GM19452 (cell line): Measurements from ENCODE around the gene MROH8.

Source experiments
- ATAC-seq: cut with Tn5 transposase; IDR thresholded peaks from one replicate; pipeline ENCODE4 v1.9.1; 2021; ENCODE audit not compliant: unreplicated experiment

Gene MROH8

DNA sequence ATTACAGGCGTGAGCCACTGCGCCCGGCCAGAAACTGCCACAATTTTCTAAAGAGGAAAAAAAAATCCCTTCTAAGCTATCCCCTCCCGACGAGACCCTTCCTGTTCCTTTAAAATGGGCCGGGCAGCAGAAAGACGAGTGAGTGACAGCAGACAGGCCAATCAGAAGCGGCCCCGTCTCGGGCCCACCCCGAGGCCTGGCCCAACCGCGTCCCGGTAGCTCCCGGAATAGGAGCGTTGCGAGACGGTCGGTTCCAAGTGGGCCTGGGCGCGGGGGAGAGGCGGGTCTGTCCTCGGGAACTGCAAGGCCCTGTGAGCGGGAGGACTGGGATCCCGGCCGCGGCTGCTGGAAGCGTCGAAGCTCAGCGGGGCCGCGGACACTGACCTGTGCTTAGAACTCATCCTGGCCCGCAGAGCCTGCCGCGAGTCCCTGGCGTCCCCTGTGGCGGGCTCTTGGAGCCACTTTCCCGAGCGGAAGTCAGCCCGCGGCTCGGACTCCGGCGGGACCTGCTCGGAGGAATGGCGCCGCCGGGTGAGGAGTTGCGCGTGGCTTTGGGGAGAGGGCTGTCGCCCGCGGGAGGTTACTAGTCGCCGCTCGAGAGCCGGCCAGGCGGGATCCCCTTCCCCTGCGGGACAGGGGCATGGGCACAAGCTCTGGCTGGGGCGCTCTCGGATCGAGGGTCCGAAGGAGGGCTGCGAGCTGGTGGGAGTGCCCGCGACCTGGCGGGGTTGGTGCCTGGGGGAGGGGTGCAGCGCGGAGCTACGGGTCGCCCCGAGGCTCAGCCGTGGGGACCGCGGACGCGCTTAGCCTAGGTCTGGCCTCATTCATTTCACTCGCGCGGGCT, at the start of gene MROH8, which contains the start of gene RPN2:
TSS of gene MROH8 (minus strand) at position 710 of the 844 bp plus-strand sequence.
TSS of gene RPN2 (plus strand) at position 492 of the 844 bp plus-strand sequence. CDS start at position 519, 27 bp downstream.
- peak; percentile 90 for ATAC-seq

DNA sequence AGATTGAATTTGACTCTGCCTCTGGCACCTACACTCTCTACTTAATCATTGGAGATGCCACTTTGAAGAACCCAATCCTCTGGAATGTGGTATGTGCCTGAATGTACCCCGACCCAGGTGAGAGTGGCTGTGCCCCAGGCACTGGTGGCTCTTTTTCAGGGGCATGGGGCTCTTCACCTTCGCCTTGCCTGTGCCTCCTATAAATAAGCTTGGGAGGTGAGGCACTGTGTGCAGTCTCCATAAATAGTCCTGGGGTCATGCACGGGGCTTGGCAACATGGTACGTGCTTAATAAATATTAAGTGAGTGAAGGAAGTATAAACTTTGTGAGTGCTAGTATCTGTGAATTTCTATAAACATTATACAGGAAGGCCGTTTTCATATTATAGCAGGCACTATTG, 49.3 kb upstream of the MROH8 start:
- no peak for ATAC-seq

DNA sequence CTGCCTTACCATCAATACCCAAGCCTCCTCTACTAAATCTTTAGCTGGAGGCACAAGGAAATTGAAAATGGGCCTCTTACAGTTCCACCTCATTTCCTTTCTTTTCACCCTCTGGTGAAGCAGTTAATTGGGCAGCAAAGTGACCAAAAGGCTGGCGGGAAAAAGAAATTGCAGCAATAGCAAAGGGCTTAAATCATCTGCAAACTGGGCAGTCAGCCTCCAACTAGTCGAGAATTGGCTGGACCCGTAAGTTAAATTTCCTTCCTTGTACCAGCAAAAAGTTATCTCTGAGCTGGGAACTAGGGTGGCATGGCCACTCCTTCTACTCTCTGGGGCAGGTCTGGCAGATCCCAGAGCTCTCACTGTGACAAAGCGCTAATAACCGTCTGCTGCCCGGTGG, 48.7 kb upstream of the MROH8 start:
- no peak for ATAC-seq

DNA sequence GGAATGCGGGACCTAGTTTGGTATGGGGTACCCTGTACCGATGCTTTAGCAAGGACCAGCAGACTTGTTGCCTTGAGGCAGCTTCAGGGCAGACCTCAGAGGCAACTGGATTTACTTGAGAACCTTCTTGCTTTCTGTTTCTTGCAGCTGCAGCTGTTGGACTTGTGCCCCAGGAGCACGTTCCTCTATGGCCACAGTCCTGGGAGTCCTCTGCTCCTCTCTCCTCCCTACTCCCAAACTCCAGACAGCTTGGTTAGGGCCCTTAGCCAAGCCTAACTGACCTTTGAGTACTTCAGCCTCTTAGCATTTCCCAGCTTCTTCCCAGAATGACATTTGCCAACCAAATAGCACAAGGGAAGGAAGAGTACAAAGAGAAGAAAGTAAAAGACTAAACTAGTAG, 47.5 kb upstream of the MROH8 start:
- ATAC-seq, result no peak

DNA sequence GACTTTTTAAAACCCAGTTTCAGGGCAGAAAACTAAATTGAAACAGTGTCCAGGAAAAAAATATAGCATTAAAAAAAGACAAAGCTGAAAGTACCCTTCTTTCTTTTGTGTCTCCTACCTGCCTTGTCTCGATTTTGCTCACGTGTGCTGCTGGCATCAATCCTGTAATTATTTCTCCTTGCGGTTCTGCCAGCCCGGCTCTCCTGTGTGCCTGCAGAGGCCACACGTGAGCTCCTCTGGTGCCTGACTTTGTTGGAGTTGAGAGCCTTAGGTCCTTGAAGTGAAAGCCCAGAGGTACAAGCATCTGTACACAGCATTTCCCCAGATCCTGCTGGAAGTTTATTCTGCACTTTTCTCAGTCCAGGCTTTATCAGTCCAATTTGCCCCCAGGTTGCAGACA, 45.8 kb upstream of the MROH8 start:
- no peak for ATAC-seq

DNA sequence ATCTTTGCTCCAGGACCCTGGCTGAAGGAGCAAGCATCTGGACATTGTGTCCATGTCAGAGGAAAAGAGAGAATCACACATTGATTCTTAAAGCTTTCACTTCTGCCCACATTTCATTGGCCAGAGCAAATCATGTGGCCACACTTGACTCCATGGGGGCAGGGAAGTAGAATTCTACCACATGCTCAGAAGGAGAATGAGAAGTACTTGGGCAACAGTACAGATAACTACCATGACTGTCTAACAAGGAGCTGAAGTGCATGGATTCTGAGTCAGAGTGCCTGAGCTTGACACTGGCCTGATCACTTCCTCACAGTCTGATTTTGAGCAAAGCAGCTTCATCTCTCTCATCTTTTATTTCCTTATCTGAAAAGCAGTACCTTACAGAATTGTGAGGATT, 43.7 kb upstream of the MROH8 start:
- no peak for ATAC-seq

DNA sequence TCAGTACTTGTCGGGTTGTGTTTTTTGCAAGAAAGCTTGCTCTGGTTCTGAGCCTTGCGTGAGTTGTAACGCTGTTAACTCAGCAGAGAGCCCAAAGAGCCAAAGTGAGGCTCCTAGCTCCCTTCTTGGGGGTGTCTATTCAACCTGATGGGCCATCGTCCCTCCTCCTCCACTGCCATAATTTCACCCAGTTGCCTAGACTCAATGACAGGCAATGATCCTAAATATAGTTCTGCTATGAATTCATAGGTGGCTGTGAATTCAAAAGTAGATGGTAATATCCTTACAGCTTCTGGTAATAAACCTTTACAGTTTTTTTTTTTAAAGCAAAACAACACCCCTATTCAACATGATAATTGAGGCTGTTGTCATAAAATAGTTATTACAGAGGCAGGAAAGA, 42.7 kb upstream of the MROH8 start:
- ATAC-seq, result no peak

DNA sequence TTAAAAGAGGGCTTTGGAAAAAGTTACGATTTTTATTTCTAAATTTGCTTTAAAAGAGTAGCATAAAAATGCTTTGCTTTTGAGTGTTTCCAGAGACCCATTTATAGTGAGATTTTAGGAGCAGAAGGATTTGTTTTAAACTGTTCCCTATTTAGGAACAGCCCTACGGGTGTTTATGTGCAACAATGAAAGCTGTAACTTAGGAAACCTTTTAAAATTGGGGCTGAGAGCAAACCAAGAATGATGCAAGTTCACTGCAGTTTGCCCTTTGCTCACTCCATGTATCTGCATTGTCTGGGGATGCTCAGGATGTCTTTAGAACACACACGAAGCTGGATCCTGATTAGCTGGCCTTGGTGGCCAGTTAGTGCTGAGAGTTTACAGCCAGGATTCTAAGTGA, 41.4 kb upstream of the MROH8 start:
- ATAC-seq, result no peak

DNA sequence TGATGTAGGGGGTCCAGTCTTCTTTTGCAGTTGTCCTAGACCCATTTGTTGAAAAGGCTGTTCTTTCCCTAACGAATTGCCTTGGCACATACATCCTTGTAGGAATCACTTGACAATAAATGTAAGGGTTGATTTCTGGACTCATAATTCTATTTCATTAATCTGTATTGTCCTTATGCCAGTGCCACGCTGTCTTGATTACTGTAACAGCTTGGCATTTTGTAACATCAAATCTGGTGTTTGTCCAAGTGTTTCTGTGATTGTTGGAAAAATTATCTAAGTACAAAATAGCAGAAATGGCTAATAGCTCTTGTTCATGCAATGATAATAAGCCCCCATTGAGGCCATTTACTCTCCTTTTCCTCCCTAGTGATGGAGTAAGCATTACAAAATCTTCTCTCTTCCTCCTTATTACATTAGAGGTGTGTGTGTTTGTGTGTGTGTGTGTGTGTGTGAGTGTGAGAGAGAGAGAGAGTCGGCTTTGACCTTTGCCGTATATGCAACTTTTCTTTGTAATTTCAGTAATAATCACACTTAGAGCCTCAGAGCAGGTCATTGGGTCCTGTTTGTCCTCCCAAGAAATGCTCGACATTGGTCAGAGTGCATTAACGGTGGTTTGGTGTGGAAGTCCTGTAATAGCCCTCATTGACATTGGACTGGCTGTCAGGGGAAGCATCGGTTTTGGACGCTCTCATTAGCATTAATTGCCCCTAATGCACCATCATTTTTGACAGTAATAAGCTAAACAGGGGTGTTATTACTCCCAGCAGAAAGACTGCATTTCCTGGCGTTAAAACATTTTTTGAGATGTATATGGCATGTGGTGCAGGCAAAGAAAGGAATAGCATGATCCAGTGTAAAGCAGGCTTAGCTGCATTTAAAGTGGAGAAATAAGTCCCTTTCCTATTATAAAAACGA, 40.7 kb upstream of the MROH8 start:
- ATAC-seq, result no peak

DNA sequence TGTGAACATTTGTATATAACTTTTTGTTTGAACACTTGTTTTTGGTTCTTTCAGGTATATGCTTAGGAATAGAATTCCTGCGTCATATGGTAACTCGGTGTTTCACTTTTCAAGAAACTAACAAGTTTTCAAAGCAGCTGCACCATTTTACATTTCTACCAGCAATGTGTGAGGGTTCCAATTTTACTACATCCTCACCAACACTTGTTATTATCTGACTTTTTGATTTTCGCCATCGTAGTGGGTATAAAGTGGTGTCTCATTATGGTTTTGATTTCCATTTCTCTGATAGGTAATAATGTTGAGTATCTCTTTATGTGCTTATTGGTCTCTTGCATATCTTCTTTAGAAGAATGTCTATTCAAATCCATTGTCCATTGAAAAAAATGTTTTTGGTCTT, 39.6 kb upstream of the MROH8 start:
- ATAC-seq, result no peak

DNA sequence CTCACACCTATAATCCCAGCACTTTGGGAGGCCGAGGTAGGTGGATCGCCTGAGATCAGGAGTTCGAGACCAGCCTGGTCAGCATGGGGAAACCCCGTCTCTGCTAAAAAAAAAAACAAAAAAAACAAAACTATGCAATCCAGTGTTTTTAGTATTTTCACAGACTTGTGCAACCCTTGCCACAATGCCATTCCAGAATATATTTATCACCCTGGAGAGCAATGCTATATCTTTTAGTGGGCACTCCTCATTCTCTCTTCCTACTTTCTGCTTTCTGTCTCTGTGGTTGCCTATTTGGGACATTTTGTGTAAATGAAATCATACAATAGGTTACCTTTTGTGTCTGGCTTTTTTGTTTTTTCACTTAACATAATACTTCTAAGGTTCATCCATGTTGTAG, 39.1 kb upstream of the MROH8 start:
- ATAC-seq, result no peak

DNA sequence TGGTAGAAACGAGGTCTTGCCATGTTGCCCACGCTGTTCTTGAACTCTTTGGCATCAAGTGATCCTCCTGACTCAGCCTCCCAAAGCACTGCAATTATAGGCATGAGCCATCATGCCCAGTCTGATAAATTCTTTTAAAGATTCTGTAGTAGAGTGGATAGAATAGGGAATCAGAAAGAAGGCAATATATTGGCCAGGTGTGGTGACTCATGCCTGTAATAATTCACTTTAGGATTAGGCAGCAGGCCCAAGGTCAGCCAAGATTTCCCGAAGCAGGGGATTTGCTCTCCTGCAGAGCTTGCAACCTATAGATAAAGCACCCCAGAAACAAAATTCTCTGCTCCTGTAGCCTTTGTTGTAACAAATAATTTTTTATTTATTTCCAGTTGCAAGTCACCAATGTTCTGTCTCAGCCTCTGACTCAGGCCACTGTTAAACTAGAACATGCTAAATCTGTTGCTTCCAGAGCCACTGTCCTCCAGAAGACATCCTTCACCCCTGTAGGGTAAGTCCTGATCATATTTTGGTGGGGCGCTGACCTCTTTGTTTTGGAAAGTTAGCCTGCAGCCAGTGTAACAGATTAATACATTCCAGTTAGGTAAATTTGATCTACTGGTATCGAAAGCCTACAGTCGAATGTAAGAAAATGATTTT, 30.4 kb upstream of the MROH8 start:
- ATAC-seq, result no peak

DNA sequence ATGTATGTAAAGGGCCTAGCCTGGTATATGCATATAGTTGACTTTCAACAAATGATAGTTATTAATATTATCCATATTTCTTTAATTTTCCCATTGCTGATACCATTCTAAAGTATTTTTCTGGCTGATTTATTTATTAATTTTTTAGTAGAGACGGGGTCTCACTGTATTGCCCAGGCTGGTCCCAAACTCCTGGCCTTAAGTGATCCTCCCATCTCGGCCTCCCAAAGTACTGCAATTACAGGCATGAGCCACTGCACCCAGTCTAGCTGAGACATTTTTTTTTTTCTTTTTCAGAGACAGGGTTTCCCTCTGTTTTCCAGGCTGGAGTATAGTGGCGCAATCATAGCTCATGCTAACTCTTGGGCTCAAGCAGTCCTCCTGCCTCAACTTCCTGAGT, 29.8 kb upstream of the MROH8 start:
- ATAC-seq, result no peak

DNA sequence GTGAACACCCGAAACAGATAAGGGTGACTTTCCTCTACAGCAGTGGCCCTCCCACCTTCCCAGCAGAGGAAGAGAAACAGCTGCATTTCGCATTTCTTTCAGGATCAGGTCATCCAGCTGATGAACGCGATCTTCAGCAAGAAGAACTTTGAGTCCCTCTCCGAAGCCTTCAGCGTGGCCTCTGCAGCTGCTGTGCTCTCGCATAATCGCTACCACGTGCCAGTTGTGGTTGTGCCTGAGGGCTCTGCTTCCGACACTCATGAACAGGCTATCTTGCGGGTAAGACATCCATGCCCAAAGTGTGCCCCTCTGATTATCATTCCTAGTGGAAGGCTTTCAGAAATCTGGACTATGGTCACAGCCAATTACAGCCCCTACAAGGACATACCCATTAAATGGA, 27.8 kb upstream of the MROH8 start:
- no peak for ATAC-seq

DNA sequence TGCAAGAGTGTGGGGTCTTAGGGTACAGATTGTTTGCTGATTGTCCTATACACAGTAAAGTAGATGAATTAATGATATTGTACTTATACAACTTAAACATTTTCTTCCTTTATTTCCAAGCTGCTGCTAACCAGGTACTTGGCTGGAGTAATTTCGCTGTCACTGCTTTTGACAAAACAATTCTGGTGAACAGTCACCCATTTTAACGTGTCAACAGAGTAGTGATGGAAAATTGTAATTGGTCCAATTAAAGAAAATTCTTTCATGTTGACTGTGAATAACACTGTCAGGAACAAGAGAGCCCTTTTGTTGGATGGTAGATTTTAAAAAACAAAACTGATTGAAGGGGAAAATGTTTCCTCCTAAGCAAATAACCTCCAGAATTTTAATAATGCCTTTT, 26.4 kb upstream of the MROH8 start:
- no peak for ATAC-seq

DNA sequence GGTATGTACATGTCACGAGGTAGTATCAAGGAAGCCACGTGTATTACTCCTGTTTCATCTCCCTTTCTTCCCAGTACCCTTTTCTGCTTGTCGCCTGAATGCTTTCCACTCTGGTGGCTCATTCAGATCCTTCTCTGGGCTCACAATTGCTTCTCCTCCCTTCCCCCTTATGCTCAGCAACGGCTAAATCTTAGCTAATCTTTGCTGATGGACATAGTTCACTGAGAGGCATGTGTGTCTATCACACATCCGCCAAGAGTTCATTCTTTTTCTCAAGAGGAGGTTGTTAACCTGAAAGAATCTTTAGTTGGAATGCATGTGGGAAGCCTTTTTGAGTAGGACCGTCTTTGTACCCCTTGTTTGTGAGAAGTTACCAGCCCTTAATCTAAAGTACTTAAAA, 25.8 kb upstream of the MROH8 start:
- ATAC-seq, result no peak

DNA sequence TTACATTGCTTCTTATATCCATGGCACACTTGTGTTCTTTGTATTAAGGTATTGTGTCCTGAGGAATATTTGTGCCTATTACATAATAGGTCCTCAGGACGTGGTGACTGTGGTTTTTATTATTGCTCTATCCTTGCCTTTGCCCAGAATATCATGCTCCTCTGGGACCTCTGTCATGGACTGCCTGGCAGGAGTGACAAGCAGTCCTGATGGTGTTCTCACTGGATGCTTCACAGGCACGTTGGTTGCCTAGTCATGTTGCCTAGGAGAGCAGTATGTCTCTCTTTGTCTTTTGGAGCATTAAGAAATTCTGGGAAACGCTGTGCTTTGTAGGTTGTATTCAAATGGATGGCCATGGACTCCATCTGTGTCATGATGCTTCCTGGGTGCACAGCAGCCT, 24.7 kb upstream of the MROH8 start:
- no peak for ATAC-seq

DNA sequence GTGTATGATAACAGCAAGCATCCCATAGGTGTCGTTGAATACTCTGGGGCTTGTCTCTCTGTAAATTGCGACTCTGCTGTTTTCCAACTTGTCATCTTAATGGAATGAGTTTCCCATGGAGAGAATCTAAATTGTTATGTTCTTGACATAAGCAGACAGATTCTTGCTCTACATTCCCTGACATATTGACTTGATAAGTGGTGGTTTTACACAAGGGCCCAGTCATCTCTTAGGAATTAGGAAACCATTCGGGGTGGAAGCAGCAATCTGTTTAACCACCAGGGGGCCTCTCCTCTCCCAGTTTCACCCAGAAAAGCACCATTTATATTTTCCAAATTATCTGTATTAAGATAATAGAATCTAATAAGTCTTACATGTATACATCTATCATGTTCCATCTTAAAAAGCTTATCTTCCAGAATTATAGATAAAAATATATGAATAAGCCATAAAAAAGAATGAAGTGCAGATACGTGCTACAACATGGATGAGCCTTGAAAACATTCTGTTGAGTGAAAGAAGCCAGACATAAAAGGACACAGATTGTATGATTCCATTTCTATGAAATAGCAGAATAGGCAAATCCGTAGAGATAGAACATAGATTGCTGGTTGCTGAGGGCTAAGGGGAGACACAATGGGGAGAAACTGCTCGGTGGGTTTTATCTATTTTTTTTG, 23.1 kb upstream of the MROH8 start:
- ATAC-seq, result no peak

DNA sequence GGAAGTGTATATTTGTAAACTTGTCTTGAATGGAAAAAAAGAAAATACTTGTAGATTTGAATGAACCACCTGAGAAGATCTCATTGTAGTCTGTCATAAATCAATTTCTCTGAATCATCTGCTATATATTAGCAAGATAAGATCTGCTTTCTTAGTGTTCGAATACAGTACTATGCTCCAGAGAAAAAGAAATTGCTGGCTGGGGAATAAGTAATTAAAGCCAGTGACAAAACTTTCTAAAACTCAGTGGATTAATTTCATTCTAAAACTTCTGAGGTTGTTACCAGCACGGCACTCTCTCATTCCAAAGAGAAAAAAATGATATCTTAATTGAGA, 22.4 kb upstream of the MROH8 start:
- ATAC-seq, result no peak

DNA sequence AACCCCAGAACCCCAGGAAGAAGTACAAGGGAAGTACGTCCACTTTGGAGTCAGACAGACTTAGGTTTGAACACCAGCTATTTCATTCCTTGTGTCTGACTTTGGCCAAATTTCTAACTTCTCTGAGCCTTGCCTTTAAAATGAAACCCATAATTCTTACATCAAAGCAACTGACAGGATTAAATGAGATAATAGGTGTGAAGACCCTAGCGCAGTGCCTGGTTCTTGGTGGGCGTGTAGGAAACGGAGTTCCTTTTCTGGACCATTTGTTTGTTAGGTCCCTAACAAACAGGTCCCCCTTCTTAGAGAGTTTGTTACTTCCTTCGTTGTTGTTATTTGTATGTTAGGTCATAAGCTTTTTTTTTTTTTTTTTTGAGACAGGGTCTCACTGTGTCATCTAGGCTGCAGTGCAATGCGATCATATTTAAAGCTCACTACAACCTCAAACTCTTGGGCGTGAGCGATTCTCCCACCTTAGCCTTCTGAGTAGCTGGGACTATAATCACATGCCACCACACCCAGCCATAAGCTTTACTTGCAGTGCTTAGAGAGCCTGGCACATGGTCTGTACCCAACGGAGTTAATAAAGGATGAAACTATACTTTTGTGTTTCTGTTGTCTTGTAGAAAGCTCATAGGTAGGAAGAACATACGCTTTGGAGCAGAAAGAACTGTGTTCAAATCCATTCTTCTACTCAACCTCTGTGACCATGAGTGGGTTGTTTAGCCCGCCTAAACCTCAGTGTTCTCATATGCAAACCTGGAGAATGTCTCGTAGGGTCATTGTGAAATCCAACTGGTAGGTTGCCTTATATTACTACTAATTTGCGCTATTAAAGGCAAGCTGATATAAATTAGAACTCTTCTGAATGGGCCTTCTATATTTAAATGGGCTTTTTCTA, 21.8 kb upstream of the MROH8 start:
- no peak for ATAC-seq
